Activated T-cell treated with anti-CD3 and anti-CD28 coated beads, Interleukin-2, amount 50 U/mL, for 24 hours (primary cell): ENCODE results near the gene ADSL.
"Not testable (repeated sequence)": the region's sequence is repeated elsewhere in the genome, so short reads cannot be mapped to it uniquely, and the experiment has no call there.

Experiments used
- DNase-seq: peaks from one replicate; pipeline ENCODE4 v3.0.0-alpha.2; 2020
- H3K27ac Mint-ChIP-seq: 2 replicates; pipeline ENCODE4 v1.8.0; 2020; ENCODE audit warnings: mild to moderate bottlenecking, mixed read lengths
- H3K27me3 Mint-ChIP-seq: 2 replicates; pipeline ENCODE4 v1.8.0; 2020; ENCODE audit warnings: mixed read lengths
- H3K36me3 Mint-ChIP-seq: 2 replicates; pipeline ENCODE4 v1.8.0; 2020; ENCODE audit warnings: low read depth, mixed read lengths
- H3K4me1 Mint-ChIP-seq: 2 replicates; pipeline ENCODE4 v1.8.0; 2020; ENCODE audit warnings: low read depth, mixed read lengths
- H3K4me3 Mint-ChIP-seq: 2 replicates; pipeline ENCODE4 v1.8.0; 2020; ENCODE audit warnings: mild to moderate bottlenecking, moderate library complexity, mixed read lengths
- H3K9me3 Mint-ChIP-seq: 2 replicates; pipeline ENCODE4 v1.8.0; 2020; ENCODE audit warnings: mixed read lengths

The ADSL gene

GRCh38 chr22:40346185-40347118, at the start of gene ADSL:
Gene ADSL (plus strand): TSS chr22:40346500. CDS start chr22:40346559, 59 bp downstream.
- H3K27me3 Mint-ChIP-seq: no peaks in the 10 kb centered on the region
- peak; percentile 94 for DNase-seq
- H3K4me1 Mint-ChIP-seq: peaks cover 52% of the 10 kb centered on the region
- peak within 1 kb of the TSS; percentile 99 for H3K27ac Mint-ChIP-seq
- peaks cover 62% of the 10 kb centered on the region for H3K36me3 Mint-ChIP-seq
- no peaks in the 10 kb centered on the region for H3K9me3 Mint-ChIP-seq
- H3K4me3 Mint-ChIP-seq: peak within 1 kb of the TSS; percentile 99

GRCh38 chr22:40300316-40300715, 46.0 kb upstream of the ADSL start:
- Mint-ChIP-seq H3K36me3 (peaks cover 66% of the 10 kb centered on the region), H3K4me3 (no peak overlapping the region), H3K4me1 (peaks cover 27% of the 10 kb centered on the region), H3K27ac (peak overlapping the region; percentile 61), H3K27me3 (no peaks in the 10 kb centered on the region), H3K9me3 (no peaks in the 10 kb centered on the region)
- DNase-seq: no peak

GRCh38 chr22:40300884-40301672, 45.2 kb upstream of the ADSL start:
- Mint-ChIP-seq H3K27me3 (no peaks in the 10 kb centered on the region), H3K27ac (peak overlapping the region; percentile 40), H3K4me1 (peaks cover 25% of the 10 kb centered on the region), H3K9me3 (no peaks in the 10 kb centered on the region), H3K36me3 (peaks cover 60% of the 10 kb centered on the region), H3K4me3 (no peak overlapping the region)
- no peak for DNase-seq

- peak overlapping the region; percentile 40 for H3K27ac Mint-ChIP-seq
- no peak for DNase-seq
- H3K4me1 Mint-ChIP-seq: peaks cover 26% of the 10 kb centered on the region
- no peaks in the 10 kb centered on the region for H3K27me3 Mint-ChIP-seq
- no peaks in the 10 kb centered on the region for H3K9me3 Mint-ChIP-seq
- H3K36me3 Mint-ChIP-seq: peaks cover 57% of the 10 kb centered on the region
- H3K4me3 Mint-ChIP-seq: no peak overlapping the region
These were observed 44.2 kb upstream of the ADSL start for GRCh38 chr22:40302149-40302548.

- Mint-ChIP-seq H3K4me3 (no peak overlapping the region), H3K27ac (no peak overlapping the region), H3K9me3 (no peaks in the 10 kb centered on the region), H3K36me3 (peaks cover 74% of the 10 kb centered on the region), H3K27me3 (no peaks in the 10 kb centered on the region), H3K4me1 (peaks cover 47% of the 10 kb centered on the region)
- no peak for DNase-seq
These were observed 40.7 kb upstream of the ADSL start for GRCh38 chr22:40305625-40306024.

- no peak for DNase-seq
- Mint-ChIP-seq H3K27me3 (no peaks in the 10 kb centered on the region), H3K9me3 (no peaks in the 10 kb centered on the region), H3K27ac (peak overlapping the region; percentile 83), H3K4me1 (peaks cover 32% of the 10 kb centered on the region), H3K36me3 (peaks cover 80% of the 10 kb centered on the region), H3K4me3 (no peak overlapping the region)
These were observed 37.2 kb upstream of the ADSL start for GRCh38 chr22:40308999-40309573.

- peaks cover 82% of the 10 kb centered on the region for H3K36me3 Mint-ChIP-seq
- no peaks in the 10 kb centered on the region for H3K27me3 Mint-ChIP-seq
- H3K4me1 Mint-ChIP-seq: peaks cover 31% of the 10 kb centered on the region
- no peaks in the 10 kb centered on the region for H3K9me3 Mint-ChIP-seq
- peak overlapping the region; percentile 83 for H3K27ac Mint-ChIP-seq
- no peak overlapping the region for H3K4me3 Mint-ChIP-seq
- no peak for DNase-seq
These were observed 36.7 kb upstream of the ADSL start for GRCh38 chr22:40309631-40310030.

GRCh38 chr22:40310081-40310767, 36.1 kb upstream of the ADSL start:
- peak overlapping the region; percentile 36 for H3K27ac Mint-ChIP-seq
- no peak for DNase-seq
- H3K27me3 Mint-ChIP-seq: no peaks in the 10 kb centered on the region
- no peak overlapping the region for H3K4me3 Mint-ChIP-seq
- H3K36me3 Mint-ChIP-seq: peaks cover 82% of the 10 kb centered on the region
- H3K9me3 Mint-ChIP-seq: no peaks in the 10 kb centered on the region
- peaks cover 31% of the 10 kb centered on the region for H3K4me1 Mint-ChIP-seq

- Mint-ChIP-seq H3K27me3 (no peaks in the 10 kb centered on the region), H3K27ac (peak overlapping the region; percentile 24), H3K4me3 (no peak overlapping the region), H3K36me3 (peaks cover 86% of the 10 kb centered on the region), H3K4me1 (peaks cover 29% of the 10 kb centered on the region), H3K9me3 (no peaks in the 10 kb centered on the region)
- no peak for DNase-seq
These were observed 35.6 kb upstream of the ADSL start for GRCh38 chr22:40310768-40311120.

GRCh38 chr22:40311646-40312045, 34.7 kb upstream of the ADSL start:
- not testable (repeated sequence) for H3K27me3 Mint-ChIP-seq, H3K9me3 Mint-ChIP-seq, H3K4me3 Mint-ChIP-seq, DNase-seq
- H3K36me3 Mint-ChIP-seq: peaks cover 92% of the 10 kb centered on the region
- peaks cover 34% of the 10 kb centered on the region for H3K4me1 Mint-ChIP-seq
- H3K27ac Mint-ChIP-seq: peak overlapping the region; percentile 42

GRCh38 chr22:40312050-40312449, 34.2 kb upstream of the ADSL start:
- Mint-ChIP-seq H3K27ac (peak overlapping the region; percentile 67), H3K4me3 (no peak overlapping the region), H3K4me1 (peaks cover 38% of the 10 kb centered on the region), H3K27me3 (no peaks in the 10 kb centered on the region), H3K36me3 (peaks cover 94% of the 10 kb centered on the region), H3K9me3 (no peaks in the 10 kb centered on the region)
- DNase-seq: no peak

- Mint-ChIP-seq H3K9me3 (no peaks in the 10 kb centered on the region), H3K27ac (peak overlapping the region; percentile 53), H3K4me3 (no peak overlapping the region), H3K4me1 (peaks cover 30% of the 10 kb centered on the region), H3K27me3 (no peaks in the 10 kb centered on the region), H3K36me3 (peaks cover 94% of the 10 kb centered on the region)
- no peak for DNase-seq
These were observed 33.3 kb upstream of the ADSL start for GRCh38 chr22:40313007-40313406.

GRCh38 chr22:40314041-40314440, 32.3 kb upstream of the ADSL start:
- H3K27me3 Mint-ChIP-seq: no peaks in the 10 kb centered on the region
- no peaks in the 10 kb centered on the region for H3K9me3 Mint-ChIP-seq
- H3K36me3 Mint-ChIP-seq: peaks cover 93% of the 10 kb centered on the region
- H3K4me3 Mint-ChIP-seq: no peak overlapping the region
- DNase-seq: no peak
- peaks cover 21% of the 10 kb centered on the region for H3K4me1 Mint-ChIP-seq
- H3K27ac Mint-ChIP-seq: peak overlapping the region; percentile 10

GRCh38 chr22:40320687-40321086, 25.6 kb upstream of the ADSL start:
- DNase-seq: no peak
- Mint-ChIP-seq H3K27ac (peak overlapping the region; percentile 88), H3K36me3 (peaks cover 80% of the 10 kb centered on the region), H3K4me1 (peaks cover 67% of the 10 kb centered on the region), H3K9me3 (no peaks in the 10 kb centered on the region), H3K27me3 (no peaks in the 10 kb centered on the region), H3K4me3 (no peak overlapping the region)
